ENCODE results near the gene ZDHHC22.

The ZDHHC22 gene

GRCh38 chr14:77141214-77142004 lies at the start of gene ZDHHC22:
TSS of gene ZDHHC22 (minus strand) at chr14:77141791. CDS start at chr14:77139738, 2,053 bp downstream.
- peak; percentile 34 for TF ChIP-seq CTCF (IDR thresholded peaks at IDR 0.05; ENCODE audit: insufficient read depth, low read depth, low read length, missing control alignments)
- H3K4me3 ChIP-seq (ENCODE audit: low read depth, low read length): no peak within 1 kb of the TSS
- no peak for DNase-seq (ENCODE audit: low read depth)

GRCh38 chr14:77190977-77191376 lies 49.4 kb upstream of the ZDHHC22 start:
- H3K4me3 ChIP-seq (ENCODE audit: low read depth, low read length): no peak overlapping the region
- TF ChIP-seq CTCF (IDR thresholded peaks at IDR 0.05; ENCODE audit: insufficient read depth, low read depth, low read length, missing control alignments): no peak
- no peak for DNase-seq (ENCODE audit: low read depth)

GRCh38 chr14:77189479-77189878 lies 47.9 kb upstream of the ZDHHC22 start:
- DNase-seq (ENCODE audit: low read depth): no peak
- no peak for TF ChIP-seq CTCF (IDR thresholded peaks at IDR 0.05; ENCODE audit: insufficient read depth, low read depth, low read length, missing control alignments)
- no peak overlapping the region for H3K4me3 ChIP-seq (ENCODE audit: low read depth, low read length)

GRCh38 chr14:77187649-77188012 lies 46.0 kb upstream of the ZDHHC22 start:
- DNase-seq (ENCODE audit: low read depth): no peak
- no peak for TF ChIP-seq CTCF (IDR thresholded peaks at IDR 0.05; ENCODE audit: insufficient read depth, low read depth, low read length, missing control alignments)
- H3K4me3 ChIP-seq (ENCODE audit: low read depth, low read length): no peak overlapping the region

GRCh38 chr14:77186911-77187648 lies 45.5 kb upstream of the ZDHHC22 start:
- TF ChIP-seq CTCF (IDR thresholded peaks at IDR 0.05; ENCODE audit: insufficient read depth, low read depth, low read length, missing control alignments): no peak
- no peak overlapping the region for H3K4me3 ChIP-seq (ENCODE audit: low read depth, low read length)
- no peak for DNase-seq (ENCODE audit: low read depth)

- no peak overlapping the region for H3K4me3 ChIP-seq (ENCODE audit: low read depth, low read length)
- no peak for TF ChIP-seq CTCF (IDR thresholded peaks at IDR 0.05; ENCODE audit: insufficient read depth, low read depth, low read length, missing control alignments)
- DNase-seq (ENCODE audit: low read depth): no peak
These were observed 43.5 kb upstream of the ZDHHC22 start for GRCh38 chr14:77185093-77185465.
